ENCODE data around the gene MCRIP1. TPM values are rescaled to one million over a fixed set of nuclear protein-coding genes. Genes with fewer than 3 reads are reported as not detected.
A peak's percentile ranks its signal among the peaks of the same experiment; 100 is the strongest.

Gene MCRIP1
- total and polyA plus RNA-seq, 10 of the 15 experiments (the other 5 are each of a cell fraction or from before 2014, with no cell fraction given): 0.31 to 54.4 (median 30.8) TPM

DNA sequence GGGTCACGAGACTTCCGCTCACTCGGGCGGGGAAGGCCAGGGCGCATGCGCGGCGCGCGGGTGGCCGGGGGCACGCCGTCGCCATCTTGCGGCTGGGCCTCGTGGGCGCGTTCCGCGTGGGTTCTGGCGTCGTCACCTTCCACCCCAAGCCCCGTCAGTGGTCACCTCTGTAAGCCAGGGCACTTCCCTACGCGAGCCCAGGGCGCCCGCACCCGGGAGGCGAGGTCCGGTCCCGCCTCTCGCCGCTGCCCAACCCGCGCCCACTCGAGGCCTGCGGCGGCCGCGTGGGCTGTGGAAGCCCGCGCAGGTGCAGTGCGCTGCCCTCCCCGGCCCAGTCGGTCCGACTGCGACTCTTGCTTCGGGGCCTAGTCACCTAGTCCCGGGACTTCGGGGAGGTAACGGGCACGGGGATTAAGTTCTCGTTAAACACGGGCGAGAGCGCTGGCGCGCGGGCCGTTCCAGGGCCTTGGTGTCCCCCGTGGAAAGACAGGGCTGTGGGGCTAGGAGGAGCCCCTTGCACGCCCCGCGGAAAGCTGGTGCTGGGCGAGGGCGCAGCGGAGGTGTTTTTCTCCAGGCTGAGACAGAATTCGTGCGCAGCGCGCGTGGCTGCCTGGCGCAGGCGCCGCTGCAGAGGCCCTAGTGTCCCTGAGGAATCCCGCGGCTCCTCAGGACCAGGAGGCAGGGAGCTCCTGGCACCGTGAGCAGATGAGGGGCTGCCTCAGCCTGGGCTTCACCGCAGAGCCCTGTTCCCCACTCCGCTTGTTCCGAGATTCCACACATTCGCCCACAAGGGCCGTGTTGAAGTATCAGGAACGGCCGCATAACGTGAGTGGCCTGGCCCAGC is 38.5 kb upstream of the MCRIP1 start (continued):
- TF ChIP-seq CREB1 (IDR thresholded peaks at IDR 0.05; ENCODE audit: low read depth) (peak; percentile 85; the same call in 1 of the 2 replicates), SMC3 (IDR thresholded peaks at IDR 0.05; ENCODE audit: borderline replicate concordance, low read length) (no peak), PML (IDR thresholded peaks at IDR 0.05; ENCODE audit: low read length) (peak; percentile 66; the same call in 1 of the 2 replicates), CREM (IDR thresholded peaks at IDR 0.05; ENCODE audit: low read depth) (peak; percentile 5; the same call in 1 of the 2 replicates), RAD21 (IDR thresholded peaks at IDR 0.05; ENCODE audit: insufficient read depth, low read depth, low read length) (no peak), STAT3 (IDR thresholded peaks at IDR 0.05; ENCODE audit: low read depth, low read length) (no peak), ATF2 (IDR thresholded peaks at IDR 0.05; ENCODE audit: low read length) (no peak), POLR2AphosphoS2 (IDR thresholded peaks at IDR 0.05; ENCODE audit: low read depth, low read length) (peak; percentile 53; the same call in 1 of the 2 replicates), ZSCAN29 (IDR thresholded peaks at IDR 0.05) (peak; percentile 62; the same call in 1 of the 2 replicates), TAF1 (IDR thresholded peaks at IDR 0.05; ENCODE audit: borderline replicate concordance, low read depth, low read length) (peak; percentile 80; the same call in 1 of the 2 replicates), CHD1 (IDR thresholded peaks at IDR 0.05; ENCODE audit: low read depth, low read length) (no peak), RB1 (IDR thresholded peaks at IDR 0.05; ENCODE audit: borderline replicate concordance) (peak; percentile 91; the same call in 1 of the 2 replicates), NBN (IDR thresholded peaks at IDR 0.05) (0 out of 2 replicates have a peak, but pooled peaks have one; percentile 54), YBX1 (IDR thresholded peaks at IDR 0.05) (no peak), ATF7 (IDR thresholded peaks at IDR 0.05; ENCODE audit: low read depth) (no peak), ZNF217 (IDR thresholded peaks at IDR 0.05) (peak; percentile 95), ETV6 (conservative IDR thresholded peaks at IDR 0.05 in 1 of 2, IDR thresholded peaks at IDR 0.05 in 1 of 2; ENCODE audit: borderline replicate concordance in 1 of 2, low read depth in 1 of 2) (no peak), SP1 (IDR thresholded peaks at IDR 0.05; ENCODE audit: low read depth, low read length) (peak; percentile 66)
- TF ChIP-seq, protein P1, sequence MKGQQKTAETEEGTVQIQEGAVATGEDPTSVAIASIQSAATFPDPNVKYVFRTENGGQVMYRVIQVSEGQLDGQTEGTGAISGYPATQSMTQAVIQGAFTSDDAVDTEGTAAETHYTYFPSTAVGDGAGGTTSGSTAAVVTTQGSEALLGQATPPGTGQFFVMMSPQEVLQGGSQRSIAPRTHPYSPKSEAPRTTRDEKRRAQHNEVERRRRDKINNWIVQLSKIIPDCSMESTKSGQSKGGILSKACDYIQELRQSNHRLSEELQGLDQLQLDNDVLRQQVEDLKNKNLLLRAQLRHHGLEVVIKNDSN (IDR thresholded peaks at IDR 0.05; ENCODE audit: borderline replicate concordance, extremely low read length, insufficient read depth, low read depth, low read length): peak; percentile 84
- TF ChIP-seq, protein P2, sequence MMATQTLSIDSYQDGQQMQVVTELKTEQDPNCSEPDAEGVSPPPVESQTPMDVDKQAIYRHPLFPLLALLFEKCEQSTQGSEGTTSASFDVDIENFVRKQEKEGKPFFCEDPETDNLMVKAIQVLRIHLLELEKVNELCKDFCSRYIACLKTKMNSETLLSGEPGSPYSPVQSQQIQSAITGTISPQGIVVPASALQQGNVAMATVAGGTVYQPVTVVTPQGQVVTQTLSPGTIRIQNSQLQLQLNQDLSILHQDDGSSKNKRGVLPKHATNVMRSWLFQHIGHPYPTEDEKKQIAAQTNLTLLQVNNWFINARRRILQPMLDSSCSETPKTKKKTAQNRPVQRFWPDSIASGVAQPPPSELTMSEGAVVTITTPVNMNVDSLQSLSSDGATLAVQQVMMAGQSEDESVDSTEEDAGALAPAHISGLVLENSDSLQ (IDR thresholded peaks at IDR 0.05): peak; percentile 78
- TF ChIP-seq, protein P3, sequence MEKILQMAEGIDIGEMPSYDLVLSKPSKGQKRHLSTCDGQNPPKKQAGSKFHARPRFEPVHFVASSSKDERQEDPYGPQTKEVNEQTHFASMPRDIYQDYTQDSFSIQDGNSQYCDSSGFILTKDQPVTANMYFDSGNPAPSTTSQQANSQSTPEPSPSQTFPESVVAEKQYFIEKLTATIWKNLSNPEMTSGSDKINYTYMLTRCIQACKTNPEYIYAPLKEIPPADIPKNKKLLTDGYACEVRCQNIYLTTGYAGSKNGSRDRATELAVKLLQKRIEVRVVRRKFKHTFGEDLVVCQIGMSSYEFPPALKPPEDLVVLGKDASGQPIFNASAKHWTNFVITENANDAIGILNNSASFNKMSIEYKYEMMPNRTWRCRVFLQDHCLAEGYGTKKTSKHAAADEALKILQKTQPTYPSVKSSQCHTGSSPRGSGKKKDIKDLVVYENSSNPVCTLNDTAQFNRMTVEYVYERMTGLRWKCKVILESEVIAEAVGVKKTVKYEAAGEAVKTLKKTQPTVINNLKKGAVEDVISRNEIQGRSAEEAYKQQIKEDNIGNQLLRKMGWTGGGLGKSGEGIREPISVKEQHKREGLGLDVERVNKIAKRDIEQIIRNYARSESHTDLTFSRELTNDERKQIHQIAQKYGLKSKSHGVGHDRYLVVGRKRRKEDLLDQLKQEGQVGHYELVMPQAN (conservative IDR thresholded peaks at IDR 0.05): peak; percentile 91
- TF ChIP-seq, protein P4, sequence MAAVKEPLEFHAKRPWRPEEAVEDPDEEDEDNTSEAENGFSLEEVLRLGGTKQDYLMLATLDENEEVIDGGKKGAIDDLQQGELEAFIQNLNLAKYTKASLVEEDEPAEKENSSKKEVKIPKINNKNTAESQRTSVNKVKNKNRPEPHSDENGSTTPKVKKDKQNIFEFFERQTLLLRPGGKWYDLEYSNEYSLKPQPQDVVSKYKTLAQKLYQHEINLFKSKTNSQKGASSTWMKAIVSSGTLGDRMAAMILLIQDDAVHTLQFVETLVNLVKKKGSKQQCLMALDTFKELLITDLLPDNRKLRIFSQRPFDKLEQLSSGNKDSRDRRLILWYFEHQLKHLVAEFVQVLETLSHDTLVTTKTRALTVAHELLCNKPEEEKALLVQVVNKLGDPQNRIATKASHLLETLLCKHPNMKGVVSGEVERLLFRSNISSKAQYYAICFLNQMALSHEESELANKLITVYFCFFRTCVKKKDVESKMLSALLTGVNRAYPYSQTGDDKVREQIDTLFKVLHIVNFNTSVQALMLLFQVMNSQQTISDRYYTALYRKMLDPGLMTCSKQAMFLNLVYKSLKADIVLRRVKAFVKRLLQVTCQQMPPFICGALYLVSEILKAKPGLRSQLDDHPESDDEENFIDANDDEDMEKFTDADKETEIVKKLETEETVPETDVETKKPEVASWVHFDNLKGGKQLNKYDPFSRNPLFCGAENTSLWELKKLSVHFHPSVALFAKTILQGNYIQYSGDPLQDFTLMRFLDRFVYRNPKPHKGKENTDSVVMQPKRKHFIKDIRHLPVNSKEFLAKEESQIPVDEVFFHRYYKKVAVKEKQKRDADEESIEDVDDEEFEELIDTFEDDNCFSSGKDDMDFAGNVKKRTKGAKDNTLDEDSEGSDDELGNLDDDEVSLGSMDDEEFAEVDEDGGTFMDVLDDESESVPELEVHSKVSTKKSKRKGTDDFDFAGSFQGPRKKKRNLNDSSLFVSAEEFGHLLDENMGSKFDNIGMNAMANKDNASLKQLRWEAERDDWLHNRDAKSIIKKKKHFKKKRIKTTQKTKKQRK (IDR thresholded peaks at IDR 0.05; ENCODE audit: low read depth, low read length): no peak
